GM19035 (cell line): ENCODE results near the gene EHD1.
"Not testable (repeated sequence)": the region's sequence is repeated elsewhere in the genome, so short reads cannot be mapped to it uniquely, and the experiment has no call there.

Experiments used
- ATAC-seq: cut with Tn5 transposase; IDR thresholded peaks from one replicate; pipeline ENCODE4 v1.9.1; 2021; ENCODE audit not compliant: unreplicated experiment

EHD1 gene

GRCh38 chr11:64832467-64833197 is 45.8 kb downstream of the EHD1 start:
- no peak for ATAC-seq

- ATAC-seq: no peak
These were observed 47.0 kb downstream of the EHD1 start for GRCh38 chr11:64831411-64831891.

- ATAC-seq: no peak
These were observed 48.7 kb downstream of the EHD1 start for GRCh38 chr11:64829536-64830251.

DNA sequence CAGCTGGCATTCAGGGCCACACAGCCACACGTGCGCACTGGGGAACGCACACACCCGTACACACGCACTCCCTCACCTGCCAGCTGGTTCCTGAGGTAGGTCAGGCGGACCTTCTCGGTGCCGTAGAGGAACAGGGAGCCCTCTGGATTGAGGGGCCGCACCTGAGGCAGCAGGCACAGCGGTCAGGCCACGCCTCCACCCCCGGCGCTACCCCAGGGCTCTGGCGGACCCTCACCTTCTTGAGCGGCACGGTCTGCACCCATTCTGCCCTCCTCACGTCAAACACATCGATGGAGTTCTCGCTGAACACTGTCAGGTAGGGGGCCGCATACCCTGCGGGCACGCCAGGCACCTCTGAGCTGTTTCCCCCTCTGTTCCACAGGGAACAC is 51.0 kb downstream of the EHD1 start:
- ATAC-seq: no peak

GRCh38 chr11:64826578-64827450 is 51.6 kb downstream of the EHD1 start:
- no peak for ATAC-seq

GRCh38 chr11:64826062-64826461 is 52.4 kb downstream of the EHD1 start:
- ATAC-seq: no peak

- ATAC-seq: no peak
These were observed 54.8 kb downstream of the EHD1 start for GRCh38 chr11:64823568-64824119.

GRCh38 chr11:64817476-64817875 is 60.9 kb downstream of the EHD1 start:
- no peak for ATAC-seq

- ATAC-seq: not testable (repeated sequence)
These were observed 63.0 kb downstream of the EHD1 start for GRCh38 chr11:64815433-64815832.

- peak; percentile 54 for ATAC-seq
These were observed 63.7 kb downstream of the EHD1 start for GRCh38 chr11:64814712-64815187.

- ATAC-seq: no peak
These were observed 64.6 kb downstream of the EHD1 start for GRCh38 chr11:64813826-64814225.

- ATAC-seq: peak; percentile 6
These were observed 67.5 kb downstream of the EHD1 start for GRCh38 chr11:64810891-64811272.

DNA sequence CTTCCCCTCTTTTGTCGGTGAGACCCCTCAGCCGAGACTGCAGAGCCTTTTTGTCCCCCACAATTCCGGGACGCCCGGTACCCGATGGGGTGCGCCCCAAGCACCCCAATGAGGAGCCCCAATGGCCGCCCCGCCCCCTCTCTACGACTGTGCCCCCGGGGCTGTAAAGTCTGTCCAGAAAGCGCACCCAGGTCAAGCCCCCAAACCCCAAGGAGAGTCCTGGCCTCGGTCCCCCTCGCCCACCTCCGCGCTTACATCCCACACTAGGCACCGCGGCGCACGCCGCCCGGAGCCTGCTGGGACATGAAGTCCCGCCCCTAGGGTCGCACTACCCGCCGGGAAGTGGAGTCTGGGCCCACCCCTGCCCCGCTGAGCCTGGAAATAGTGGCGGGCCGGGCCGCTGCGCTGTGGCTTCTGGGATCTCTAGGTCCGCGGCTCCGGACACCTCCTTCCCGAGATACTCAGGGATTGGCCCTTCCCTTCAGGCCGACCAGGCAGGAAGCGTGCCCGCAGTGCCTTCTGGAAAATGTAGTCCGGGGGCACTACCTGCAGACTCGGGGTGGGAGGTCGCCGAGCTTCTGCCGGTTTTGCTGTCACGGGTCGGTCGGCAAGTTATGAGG is 68.0 kb downstream of the EHD1 start, which contains the start of gene MEN1:
MEN1 (minus strand) TSS at position 281 of the 620 bp plus-strand sequence. CDS start 442 bp downstream, outside the sequence.
- peak; percentile 59 for ATAC-seq

DNA sequence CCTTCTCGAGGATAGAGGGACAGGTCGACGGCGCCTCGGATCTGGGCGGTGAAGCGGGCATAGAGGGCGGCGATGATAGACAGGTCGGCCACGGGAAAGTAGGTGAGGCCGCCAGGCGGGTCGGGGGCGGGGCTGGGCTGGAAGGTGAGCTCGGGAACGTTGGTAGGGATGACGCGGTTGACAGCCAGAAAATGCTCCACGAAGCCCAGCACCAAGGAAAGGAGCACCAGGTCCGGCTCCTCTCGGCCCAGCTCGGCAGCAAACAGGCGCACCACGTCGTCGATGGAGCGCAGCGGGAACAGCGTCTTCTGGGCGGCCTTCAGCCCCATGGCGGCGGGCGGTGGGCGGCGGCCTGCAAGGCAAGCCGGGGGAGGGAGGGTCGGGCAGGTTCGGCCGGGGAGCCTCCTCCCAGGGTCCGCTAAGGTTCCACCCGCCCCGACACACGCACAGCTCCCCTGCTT is 68.6 kb downstream of the EHD1 start:
- ATAC-seq: no peak

DNA sequence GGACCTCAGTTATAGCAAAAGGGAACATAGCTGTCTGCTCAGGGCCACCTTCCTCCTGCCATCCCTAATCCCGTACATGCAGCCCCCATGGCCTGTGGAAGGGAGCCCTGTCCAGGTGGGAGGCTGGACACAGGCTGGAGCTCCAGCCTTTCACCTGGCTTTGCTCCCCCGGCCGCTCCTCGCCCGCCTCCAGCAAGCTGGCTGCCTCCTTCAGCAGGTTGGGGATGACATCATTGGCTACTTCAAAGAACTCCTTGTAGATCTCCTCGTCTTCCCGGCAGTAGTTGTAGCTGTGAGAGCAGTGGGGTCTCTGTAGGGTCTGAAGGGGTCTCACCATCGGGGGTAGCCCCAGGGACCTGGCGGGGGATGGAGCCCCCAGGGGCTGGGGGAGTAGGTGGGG is 72.9 kb downstream of the EHD1 start:
- no peak for ATAC-seq

DNA sequence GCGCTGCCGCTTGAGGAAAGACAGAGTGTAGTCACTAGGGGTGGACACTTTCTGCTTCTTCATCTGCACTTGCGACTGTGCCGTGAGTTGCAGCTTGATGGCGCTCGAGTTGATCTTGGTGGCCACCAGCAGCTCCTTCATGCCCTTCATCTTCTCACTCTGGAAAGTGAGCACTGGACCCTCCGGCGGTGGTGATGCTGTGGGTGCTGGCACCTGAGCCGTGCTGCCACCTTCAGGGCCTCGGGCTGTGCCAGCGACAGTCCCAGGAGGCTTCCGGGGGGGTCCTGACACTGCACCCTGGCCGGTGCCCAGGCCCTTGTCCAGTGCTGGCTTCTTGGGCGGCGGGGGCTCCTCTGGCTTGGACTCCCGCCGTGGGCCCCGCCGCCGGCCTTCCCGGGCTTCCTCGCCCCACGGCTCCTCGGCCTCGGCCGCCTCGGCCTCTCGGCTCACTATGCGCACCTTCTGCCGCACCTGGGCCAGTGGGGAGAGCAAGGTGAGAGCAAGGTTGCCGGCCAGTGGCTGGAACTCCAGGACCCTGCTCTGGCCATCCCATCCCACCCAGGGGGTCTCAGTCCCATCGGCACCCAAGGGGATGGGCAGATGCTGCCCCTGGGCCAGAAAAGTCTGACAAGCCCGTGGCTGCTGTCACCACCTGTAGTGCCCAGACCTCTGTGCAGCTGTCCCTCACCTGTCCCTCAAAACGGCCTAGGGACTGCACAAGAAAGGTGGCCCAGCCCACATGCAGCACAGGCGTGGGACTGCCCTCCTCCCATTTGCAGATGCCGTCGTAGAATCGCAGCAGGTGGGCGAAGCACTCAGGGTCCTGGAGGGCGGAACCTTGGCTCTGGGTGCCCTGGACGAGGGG is 73.8 kb downstream of the EHD1 start:
- no peak for ATAC-seq

- no peak for ATAC-seq
These were observed 74.5 kb downstream of the EHD1 start for GRCh38 chr11:64803846-64804345.

DNA sequence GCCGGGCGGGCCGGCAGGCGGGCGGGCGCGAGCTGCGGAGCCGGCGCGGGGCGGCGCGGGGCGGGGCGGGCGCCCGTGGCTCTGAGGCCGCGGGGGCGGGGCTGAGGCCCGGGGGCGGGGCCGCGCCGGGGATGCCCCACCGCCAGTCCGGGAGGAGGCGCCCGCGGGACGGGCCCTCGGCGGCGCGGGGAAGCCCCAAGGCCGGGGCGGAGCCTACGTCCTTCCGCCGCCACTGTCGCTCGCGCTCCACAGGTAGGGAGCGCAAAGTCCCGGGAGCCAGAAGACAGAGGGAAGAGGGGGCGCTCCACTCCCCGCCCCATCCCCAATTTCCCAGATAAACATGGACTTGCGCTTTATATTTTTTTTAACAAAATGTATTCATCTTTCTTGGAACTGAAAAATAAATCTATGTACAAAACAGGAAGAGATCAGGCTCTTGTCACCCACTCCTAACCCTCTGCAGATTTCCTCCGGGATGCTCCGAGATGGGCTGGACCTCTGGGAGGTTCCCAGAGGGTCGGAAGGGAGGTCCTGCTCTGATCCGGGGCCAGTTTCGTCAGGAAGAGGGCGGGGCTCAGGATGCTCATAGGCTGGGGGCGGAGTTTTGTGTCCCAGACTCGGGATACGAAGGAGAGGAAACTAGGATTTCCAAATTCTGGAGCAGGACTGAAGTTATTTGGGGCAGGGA is 75.1 kb downstream of the EHD1 start, which contains the start of gene MAP4K2:
MAP4K2 (minus strand) TSS at position 57 of the 688 bp plus-strand sequence. CDS start 65 bp downstream, outside the sequence.
- peak; percentile 65 for ATAC-seq
